Measurements from ENCODE around the gene MICAL2.

DNA sequence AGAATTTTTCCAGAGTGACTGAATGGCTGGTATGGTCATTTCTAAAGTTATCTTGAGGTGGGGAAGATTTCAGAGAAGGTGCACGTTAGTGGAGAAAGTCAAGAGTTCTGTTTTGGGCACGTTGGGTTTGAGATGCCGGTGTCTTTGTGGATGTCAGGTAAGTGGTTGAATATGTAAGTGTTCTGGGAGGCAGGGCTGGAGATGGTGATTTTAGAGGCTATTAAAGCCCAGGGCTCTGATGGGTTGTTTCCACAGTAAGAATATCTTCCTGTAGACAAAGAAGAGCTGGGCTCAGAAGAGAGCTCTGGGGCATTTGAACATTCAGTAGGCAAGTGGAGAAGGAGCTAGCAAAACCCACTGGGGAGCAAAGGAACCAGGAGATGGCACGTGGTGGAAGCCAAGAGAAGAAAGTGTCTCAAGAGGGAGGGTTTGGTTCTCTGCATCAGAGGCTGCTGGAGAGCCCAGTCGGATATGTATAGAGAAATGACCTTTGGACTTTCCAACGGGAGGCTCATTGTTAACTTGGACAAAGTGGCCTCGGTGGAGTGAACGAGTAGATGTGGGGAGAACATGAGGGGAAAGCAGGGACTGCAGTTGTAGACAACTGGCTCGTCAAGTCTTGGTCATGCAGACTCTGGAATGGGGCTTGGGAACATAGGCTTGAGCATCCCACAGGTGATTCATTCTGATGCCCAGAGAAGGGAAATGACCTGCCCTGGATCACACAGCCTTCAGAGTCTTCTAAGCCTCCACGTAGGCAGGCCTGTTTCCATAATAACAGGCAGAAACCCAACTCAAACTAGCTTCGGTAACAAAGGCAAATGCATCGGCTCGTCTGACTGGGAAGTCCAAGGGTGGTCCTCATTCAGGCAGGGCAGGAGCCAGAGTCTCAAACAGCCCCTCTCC, 168.6 kb downstream of the MICAL2 start:
- TF ChIP-seq SIN3A (IDR thresholded peaks at IDR 0.05; ENCODE audit: low read depth, low read length) (no peak), HDAC2 (IDR thresholded peaks at IDR 0.05) (no peak)
- TF ChIP-seq, protein P1, sequence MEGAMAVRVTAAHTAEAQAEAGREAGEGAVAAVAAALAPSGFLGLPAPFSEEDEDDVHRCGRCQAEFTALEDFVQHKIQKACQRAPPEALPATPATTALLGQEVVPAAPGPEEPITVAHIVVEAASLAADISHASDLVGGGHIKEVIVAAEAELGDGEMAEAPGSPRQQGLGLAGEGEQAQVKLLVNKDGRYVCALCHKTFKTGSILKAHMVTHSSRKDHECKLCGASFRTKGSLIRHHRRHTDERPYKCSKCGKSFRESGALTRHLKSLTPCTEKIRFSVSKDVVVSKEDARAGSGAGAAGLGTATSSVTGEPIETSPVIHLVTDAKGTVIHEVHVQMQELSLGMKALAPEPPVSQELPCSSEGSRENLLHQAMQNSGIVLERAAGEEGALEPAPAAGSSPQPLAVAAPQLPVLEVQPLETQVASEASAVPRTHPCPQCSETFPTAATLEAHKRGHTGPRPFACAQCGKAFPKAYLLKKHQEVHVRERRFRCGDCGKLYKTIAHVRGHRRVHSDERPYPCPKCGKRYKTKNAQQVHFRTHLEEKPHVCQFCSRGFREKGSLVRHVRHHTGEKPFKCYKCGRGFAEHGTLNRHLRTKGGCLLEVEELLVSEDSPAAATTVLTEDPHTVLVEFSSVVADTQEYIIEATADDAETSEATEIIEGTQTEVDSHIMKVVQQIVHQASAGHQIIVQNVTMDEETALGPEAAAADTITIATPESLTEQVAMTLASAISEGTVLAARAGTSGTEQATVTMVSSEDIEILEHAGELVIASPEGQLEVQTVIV (IDR thresholded peaks at IDR 0.05; ENCODE audit: borderline replicate concordance, partially characterized antibody) = no peak
- TF ChIP-seq, protein P2, sequence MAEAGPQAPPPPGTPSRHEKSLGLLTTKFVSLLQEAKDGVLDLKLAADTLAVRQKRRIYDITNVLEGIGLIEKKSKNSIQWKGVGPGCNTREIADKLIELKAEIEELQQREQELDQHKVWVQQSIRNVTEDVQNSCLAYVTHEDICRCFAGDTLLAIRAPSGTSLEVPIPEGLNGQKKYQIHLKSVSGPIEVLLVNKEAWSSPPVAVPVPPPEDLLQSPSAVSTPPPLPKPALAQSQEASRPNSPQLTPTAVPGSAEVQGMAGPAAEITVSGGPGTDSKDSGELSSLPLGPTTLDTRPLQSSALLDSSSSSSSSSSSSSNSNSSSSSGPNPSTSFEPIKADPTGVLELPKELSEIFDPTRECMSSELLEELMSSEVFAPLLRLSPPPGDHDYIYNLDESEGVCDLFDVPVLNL (IDR thresholded peaks at IDR 0.05; ENCODE audit: low read depth, low read length) = no peak
- TF ChIP-seq, protein P3, sequence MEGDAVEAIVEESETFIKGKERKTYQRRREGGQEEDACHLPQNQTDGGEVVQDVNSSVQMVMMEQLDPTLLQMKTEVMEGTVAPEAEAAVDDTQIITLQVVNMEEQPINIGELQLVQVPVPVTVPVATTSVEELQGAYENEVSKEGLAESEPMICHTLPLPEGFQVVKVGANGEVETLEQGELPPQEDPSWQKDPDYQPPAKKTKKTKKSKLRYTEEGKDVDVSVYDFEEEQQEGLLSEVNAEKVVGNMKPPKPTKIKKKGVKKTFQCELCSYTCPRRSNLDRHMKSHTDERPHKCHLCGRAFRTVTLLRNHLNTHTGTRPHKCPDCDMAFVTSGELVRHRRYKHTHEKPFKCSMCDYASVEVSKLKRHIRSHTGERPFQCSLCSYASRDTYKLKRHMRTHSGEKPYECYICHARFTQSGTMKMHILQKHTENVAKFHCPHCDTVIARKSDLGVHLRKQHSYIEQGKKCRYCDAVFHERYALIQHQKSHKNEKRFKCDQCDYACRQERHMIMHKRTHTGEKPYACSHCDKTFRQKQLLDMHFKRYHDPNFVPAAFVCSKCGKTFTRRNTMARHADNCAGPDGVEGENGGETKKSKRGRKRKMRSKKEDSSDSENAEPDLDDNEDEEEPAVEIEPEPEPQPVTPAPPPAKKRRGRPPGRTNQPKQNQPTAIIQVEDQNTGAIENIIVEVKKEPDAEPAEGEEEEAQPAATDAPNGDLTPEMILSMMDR (IDR thresholded peaks at IDR 0.05 in 2 of 3, conservative IDR thresholded peaks at IDR 0.05 in 1 of 3; ENCODE audit: control insufficient read depth in 2 of 3, extremely low read depth in 1 of 3, insufficient read depth in 1 of 3, low read depth in 3 of 3, low read length in 3 of 3) = no peak
